Astrocyte of the cerebellum (primary cell): Measurements from ENCODE around the gene TSR3.

ENCODE experiments used
- DNase-seq: peaks from one replicate; pipeline ENCODE4 v3.0.0-alpha.2; 2011; ENCODE audit warnings: low read depth
- H3K4me3 ChIP-seq: 2 replicates; pipeline ENCODE4 v1.5.1; 2011; ENCODE audit warnings: mild to moderate bottlenecking, low read depth, low read length, moderate library complexity
- CTCF ChIP-seq: IDR thresholded peaks from 2 replicates; pipeline ENCODE4 v1.5.1; 2012; ENCODE audit warnings: low read length, low read depth, moderate library complexity, mild to moderate bottlenecking; ENCODE audit errors: missing control alignments
- in situ Hi-C: cut with HindIII; loops from 2 replicates; pipeline ENCODE4 v1.10.0; 2017; ENCODE audit warnings: low sequenced_read_pairs

TSR3 gene

GRCh38 chr16:1335996-1336395 is 15.7 kb downstream of the TSR3 start:
- no peak for DNase-seq
- TF ChIP-seq CTCF: no peak
- in situ Hi-C loops: no loop called here
- H3K4me3 ChIP-seq: no peak overlapping the region

- DNase-seq: no peak
- in situ Hi-C loops: no loop called here
- no peak overlapping the region for H3K4me3 ChIP-seq
- no peak for TF ChIP-seq CTCF
Measured at GRCh38 chr16:1335211-1335971, 16.3 kb downstream of the TSR3 start.

DNA sequence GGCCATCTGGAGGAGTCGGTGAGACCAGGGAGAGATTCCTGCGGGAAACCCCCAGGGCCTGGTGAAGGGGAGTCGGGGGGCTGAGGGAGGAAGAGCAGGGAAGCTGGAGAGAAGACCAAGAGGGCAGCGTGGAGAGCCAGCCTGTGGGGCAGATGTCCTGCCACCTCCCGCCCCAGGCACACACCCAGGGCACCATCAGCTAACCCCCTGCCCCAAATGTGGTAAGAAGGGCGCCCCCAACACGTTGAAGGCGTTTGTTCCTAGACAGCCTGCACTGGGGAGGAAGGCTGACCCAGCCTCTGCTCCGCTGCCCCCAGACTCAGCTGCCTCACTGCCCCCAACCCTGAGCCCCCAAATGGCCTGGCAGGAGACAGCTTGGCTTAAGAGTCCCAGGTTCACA is 16.9 kb downstream of the TSR3 start:
- DNase-seq: no peak
- in situ Hi-C loops: no loop called here
- TF ChIP-seq CTCF: no peak
- no peak overlapping the region for H3K4me3 ChIP-seq

GRCh38 chr16:1333854-1334700 is 17.6 kb downstream of the TSR3 start:
- in situ Hi-C loops: no loop called here
- no peak for DNase-seq
- no peak for TF ChIP-seq CTCF
- no peak overlapping the region for H3K4me3 ChIP-seq

- DNase-seq: no peak
- H3K4me3 ChIP-seq: no peak within 1 kb of the TSS
- in situ Hi-C loops: no loop called here
- no peak for TF ChIP-seq CTCF
Measured at GRCh38 chr16:1333149-1333812, 18.4 kb downstream of the TSR3 start, which contains the start of gene BAIAP3. TSS of gene BAIAP3 (plus strand) at chr16:1333645. CDS start at chr16:1338550, 4,905 bp downstream.

DNA sequence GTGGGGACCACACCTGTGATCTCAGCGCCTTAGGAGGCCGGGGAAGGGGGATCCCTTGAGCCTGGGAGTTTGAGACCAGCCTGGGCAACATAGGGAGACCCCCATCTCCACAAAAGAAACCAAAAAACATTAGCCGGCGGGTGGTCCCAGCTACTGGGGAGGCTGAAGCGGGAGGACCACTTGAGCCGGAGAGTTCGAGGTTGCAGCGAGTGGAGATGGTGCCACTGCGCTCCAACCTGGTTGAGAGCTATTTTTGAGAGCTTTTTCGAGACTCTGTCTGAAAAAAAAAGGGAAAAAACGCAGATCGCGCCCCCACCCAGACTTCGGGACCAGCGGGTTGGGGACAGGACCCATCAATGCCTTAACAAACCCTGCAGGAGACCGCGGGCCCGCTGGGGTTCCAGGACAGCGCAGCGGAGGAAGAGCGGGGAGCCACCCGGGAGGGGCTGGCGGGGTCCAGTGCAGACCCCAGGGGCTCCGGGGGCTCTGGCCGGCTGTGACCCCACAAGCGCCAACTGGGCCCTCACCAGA is 19.0 kb downstream of the TSR3 start:
- H3K4me3 ChIP-seq: no peak overlapping the region
- in situ Hi-C loops: no loop called here
- DNase-seq: no peak
- no peak for TF ChIP-seq CTCF
